Choroid plexus epithelial cell (primary cell): ENCODE measurements around the gene AADAC.
"Not testable (repeated sequence)": the region's sequence is repeated elsewhere in the genome, so short reads cannot be mapped to it uniquely, and the experiment has no call there.

Source experiments
- DNase-seq: peaks from one replicate; pipeline ENCODE4 v3.0.0-alpha.2; 2010; ENCODE audit warnings: low read depth
- H3K4me3 ChIP-seq: 2 replicates; pipeline ENCODE4 v1.5.1; 2011; ENCODE audit warnings: low read depth, mild to moderate bottlenecking, control low read depth, low read length, moderate library complexity
- CTCF ChIP-seq: conservative IDR thresholded peaks from 2 replicates; pipeline ENCODE4 v1.5.1; 2011; ENCODE audit warnings: low read depth, mild to moderate bottlenecking, control low read depth, inconsistent platforms, low read length, moderate library complexity

AADAC gene

DNA sequence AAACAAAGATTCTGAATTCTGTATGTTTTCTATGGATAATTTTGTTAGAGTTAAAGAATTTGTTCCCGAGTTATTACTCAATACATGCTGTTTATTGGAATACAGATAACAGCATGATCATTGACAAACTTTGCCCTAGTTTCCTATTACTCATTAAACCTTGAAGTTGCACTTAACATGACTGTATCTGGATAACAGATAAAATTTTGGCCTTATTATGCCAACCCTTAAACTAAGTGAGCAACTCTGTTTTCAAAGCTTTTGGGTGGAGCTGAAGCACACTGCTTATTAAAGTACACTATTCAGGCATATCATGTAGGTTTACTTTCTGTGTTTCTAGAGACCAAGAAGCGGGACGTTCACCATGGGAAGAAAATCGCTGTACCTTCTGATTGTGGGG, at the start of gene AADAC:
Gene AADAC (plus strand): TSS at position 318 of the 400 bp plus-strand sequence. CDS start 47 bp downstream, at position 365.
- H3K4me3 ChIP-seq = no peak within 1 kb of the TSS
- DNase-seq = peak; percentile 41
- no peak for TF ChIP-seq CTCF

DNA sequence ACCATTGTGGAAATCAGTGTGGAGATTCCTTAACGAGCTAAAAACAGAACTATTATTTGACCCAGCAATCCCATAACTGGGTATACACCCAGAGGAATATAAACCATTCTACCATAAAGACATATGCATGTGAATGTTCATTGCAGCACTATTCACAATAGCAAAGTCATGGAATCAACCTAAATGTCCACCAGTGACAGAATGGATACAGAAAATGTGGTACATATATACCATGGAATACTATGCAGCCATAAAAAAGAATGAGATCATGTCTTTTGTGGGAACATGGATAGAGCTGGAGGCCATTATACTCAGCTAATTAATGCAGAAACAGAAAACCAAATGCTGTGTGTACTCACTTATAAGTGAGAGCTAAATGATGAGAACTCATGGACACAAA, 49.2 kb upstream of the AADAC start:
- H3K4me3 ChIP-seq, DNase-seq: not testable (repeated sequence)

GRCh38 chr3:151765685-151766084, 48.2 kb upstream of the AADAC start:
- TF ChIP-seq CTCF = no peak
- DNase-seq = no peak
- H3K4me3 ChIP-seq = no peak overlapping the region

DNA sequence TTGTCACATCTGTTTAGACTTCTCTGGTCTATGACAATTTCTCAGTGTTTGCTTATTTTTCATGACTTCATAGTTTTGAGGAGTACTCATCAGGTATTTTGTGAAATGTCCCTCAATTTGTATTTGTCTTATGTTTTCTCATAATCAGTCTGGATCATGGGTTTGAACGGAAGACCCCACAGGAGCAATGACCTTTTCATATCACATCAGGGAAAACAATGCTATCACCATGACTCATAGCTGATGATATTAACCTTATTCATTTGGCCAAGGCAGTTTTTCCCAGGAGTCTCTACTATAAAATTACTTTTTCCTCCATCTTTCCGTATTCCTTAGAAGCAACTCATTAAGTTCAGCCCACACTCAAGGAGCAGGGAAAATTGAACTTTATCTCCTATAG, 47.5 kb upstream of the AADAC start:
- no peak for TF ChIP-seq CTCF
- DNase-seq = peak; percentile 61
- peak overlapping the region; percentile 23 for H3K4me3 ChIP-seq

DNA sequence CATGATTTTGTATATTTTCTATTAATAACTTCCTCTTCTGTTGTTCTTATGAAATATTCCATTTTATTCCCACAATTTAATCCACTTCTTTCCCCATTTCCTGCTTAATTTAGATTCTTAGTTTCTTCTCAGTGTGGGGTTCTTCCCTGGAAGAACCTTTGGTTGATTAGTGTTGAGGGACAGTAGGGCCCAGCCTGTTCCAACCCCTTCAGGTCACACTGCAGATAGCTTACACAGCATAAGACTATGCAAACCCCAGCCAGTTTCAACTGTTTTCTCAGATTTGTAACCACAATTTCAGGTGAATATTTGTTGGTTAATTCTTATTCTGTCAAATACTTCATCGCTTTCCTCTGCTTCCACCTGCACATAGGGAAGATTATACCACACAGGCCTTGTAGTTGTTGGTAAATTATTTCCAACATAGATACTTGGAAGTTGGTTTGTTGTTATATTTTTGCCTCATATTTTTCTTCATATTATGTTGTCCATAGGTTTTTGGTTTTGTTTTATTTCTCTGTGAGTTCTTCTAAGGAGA, 45.5 kb upstream of the AADAC start:
- TF ChIP-seq CTCF = no peak
- DNase-seq = peak; percentile 55
- H3K4me3 ChIP-seq = peak overlapping the region; percentile 6

- no peak overlapping the region for H3K4me3 ChIP-seq
- TF ChIP-seq CTCF = no peak
- DNase-seq = no peak
Measured at GRCh38 chr3:151769175-151769574, 44.7 kb upstream of the AADAC start.

DNA sequence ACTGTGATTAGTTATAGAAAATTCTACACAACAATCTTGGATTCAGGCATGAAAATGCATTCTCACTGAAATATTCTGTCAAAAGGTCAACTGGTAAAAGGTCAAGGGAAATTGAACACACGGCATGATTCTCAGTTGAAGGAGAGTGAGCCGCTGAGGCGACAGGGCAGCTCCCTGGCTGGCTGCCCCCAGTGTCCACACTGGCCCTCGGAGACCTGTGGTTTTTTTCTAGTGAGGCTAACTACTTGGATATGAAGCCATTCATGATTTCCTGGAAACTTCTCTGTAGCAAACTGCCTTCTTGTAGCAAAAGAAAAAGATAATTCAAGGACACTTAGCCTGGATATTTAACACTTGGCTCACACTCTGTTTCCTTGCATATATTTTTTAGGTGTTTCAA, 43.0 kb upstream of the AADAC start:
- no peak for TF ChIP-seq CTCF
- DNase-seq = peak; percentile 72
- peak overlapping the region; percentile 7 for H3K4me3 ChIP-seq
